Fibroblast of mammary gland (primary cell): ENCODE data around the gene AK9.

Experiments
- DNase-seq: peaks from one replicate; pipeline ENCODE4 v3.0.0-alpha.2; 2010; ENCODE audit warnings: low read depth
- H3K4me3 ChIP-seq: 2 replicates; pipeline ENCODE4 v1.5.1; 2011; ENCODE audit warnings: low read depth, mild to moderate bottlenecking, low read length, moderate library complexity; ENCODE audit not compliant: control insufficient read depth
- TF ChIP-seq, protein P1 (sequence below): conservative IDR thresholded peaks from 2 replicates; pipeline ENCODE4 v1.5.1; 2011; ENCODE audit warnings: low read depth, low read length, inconsistent platforms; ENCODE audit not compliant: control insufficient read depth, insufficient read depth

AK9 gene

DNA sequence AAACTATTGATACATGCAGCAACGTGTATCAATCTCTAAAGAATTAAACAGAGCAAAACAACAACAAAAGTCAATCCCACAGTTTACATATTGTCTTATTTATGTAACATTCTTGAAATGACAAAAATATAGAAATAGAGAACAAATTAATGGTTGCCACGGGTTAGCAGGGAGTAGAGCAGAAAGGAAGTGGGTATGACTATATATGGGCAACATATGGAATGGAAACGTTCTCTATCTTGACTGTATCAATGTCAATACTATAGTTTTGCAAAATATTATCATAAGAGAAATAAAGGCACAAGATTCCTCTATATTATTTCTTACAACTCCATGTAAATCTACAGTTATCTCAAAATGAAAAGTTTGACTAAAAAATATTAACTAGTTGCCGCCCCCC, 12.8 kb downstream of the AK9 start:
- TF ChIP-seq, protein P1, sequence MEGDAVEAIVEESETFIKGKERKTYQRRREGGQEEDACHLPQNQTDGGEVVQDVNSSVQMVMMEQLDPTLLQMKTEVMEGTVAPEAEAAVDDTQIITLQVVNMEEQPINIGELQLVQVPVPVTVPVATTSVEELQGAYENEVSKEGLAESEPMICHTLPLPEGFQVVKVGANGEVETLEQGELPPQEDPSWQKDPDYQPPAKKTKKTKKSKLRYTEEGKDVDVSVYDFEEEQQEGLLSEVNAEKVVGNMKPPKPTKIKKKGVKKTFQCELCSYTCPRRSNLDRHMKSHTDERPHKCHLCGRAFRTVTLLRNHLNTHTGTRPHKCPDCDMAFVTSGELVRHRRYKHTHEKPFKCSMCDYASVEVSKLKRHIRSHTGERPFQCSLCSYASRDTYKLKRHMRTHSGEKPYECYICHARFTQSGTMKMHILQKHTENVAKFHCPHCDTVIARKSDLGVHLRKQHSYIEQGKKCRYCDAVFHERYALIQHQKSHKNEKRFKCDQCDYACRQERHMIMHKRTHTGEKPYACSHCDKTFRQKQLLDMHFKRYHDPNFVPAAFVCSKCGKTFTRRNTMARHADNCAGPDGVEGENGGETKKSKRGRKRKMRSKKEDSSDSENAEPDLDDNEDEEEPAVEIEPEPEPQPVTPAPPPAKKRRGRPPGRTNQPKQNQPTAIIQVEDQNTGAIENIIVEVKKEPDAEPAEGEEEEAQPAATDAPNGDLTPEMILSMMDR = no peak
- DNase-seq = no peak

DNA sequence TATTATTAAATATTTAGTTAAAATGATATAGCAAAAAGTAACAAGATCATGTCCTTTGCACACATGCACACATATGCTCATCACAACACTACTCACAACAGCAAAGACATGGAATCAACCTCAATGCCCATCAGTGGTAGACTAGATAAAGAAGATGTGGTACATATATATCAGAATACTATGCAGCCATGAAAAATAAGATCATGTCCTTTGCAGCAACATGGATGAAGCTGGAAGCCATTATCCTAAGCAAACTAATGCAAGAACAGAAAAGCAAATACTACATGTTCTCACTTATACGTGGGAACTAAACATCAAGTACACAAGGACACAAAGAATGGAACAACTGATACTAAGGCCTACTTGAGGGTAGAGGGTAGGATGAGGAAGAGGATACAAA, 14.3 kb downstream of the AK9 start:
- no peak for DNase-seq
- TF ChIP-seq, protein P1 = no peak
- no peak overlapping the region for H3K4me3 ChIP-seq

More for the DNA sequence above, 12.8 kb downstream of the AK9 start:
- no peak overlapping the region for H3K4me3 ChIP-seq

DNA sequence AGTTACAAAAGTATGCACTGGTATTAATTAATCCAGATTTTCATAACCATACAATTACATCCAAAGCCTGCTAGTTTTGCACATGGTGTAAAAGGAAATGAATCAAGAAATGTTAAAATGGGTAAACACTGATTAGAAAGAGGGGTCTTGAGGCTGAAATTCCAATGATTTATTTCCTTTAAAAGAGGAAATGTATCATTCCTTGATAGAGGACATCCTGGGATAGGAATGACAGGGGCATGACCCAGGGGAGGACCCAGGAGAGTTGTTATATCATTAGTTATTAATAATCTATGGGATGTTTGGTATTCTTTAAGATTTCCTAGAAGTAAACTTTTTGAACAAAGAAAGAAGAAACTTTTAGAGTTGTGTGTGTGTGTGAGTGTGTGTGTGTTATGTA, 18.2 kb downstream of the AK9 start:
- DNase-seq = no peak
- no peak overlapping the region for H3K4me3 ChIP-seq
- TF ChIP-seq, protein P1 = no peak

DNA sequence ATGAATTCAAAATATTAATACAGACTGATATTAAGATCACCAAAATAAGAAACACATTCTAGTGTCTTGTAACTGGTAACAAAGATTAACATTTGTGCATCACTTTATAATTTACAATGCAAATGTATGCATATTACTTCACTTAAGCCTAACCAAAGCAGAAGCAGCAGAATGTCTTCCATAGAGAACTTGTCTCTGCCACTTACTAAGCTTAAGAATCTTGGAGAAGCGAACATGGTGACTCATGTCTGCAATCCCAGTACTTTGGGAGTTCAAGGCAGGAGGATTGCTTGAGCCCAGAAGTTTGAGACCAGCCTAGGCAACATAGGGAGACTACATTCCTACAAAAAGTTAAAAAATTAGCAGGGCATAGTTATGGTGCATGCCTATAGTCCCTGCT, 18.8 kb downstream of the AK9 start:
- H3K4me3 ChIP-seq = no peak overlapping the region
- peak; percentile 40 for DNase-seq
- TF ChIP-seq, protein P1 = no peak

DNA sequence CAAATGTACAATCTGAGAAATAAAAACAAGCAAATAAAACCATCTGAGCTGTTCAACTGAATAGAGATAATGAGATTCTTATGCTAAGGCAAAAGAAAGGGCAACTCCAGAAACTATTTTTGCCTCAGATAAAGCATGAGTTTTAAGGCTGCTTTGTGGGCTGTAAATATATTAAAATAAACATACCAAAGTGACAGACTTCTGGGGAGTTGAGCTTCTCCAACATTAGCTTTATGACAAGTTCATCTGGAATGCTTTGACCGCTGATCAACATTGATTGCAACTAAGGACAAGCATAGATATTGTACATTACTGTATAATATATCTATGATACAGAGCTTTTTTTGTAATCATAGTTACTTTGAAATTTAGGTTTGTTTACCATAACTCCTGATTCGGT, 19.3 kb downstream of the AK9 start:
- no peak overlapping the region for H3K4me3 ChIP-seq
- DNase-seq = peak; percentile 45

DNA sequence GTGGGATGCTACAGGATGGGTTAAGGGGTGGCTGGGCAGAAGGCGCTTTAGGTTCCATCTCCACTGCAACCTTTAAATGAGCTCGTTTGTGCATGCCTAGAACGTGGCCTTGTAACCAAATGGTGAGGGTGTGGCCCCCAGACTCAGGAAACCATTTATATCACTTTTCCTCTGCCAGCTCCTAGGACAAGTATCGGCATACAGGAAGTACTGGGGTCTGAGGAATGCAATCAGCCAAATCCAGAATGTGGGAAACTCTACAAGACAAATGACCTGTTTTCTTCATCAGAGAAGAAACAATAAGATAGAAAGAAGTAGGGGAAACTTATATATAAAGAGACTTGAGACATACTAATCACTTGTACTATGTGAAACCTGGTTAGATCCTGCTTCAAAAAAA, 21.2 kb downstream of the AK9 start:
- no peak for DNase-seq
- TF ChIP-seq, protein P1 = no peak
- H3K4me3 ChIP-seq = no peak overlapping the region

More for the DNA sequence above, 19.3 kb downstream of the AK9 start:
- TF ChIP-seq, protein P1 = no peak

DNA sequence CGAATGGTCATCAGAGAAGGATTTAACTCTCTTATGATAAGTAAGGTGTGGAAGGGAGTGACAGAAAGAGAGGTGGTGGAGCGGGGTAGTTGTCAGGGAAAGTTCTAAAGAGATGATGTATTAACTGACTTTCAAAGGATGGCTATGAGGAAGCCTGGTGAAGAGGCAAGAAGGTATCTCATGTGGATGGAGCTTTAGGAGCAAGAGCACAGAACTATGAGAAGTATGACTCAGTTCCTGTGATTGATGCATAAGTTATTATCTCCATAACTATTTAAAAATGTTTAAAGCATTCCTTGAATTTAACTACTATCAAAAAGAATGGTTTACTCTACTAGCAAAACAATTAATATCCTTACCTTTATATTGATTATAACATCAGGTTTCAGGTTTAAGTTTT, 28.8 kb downstream of the AK9 start:
- no peak overlapping the region for H3K4me3 ChIP-seq

More for the DNA sequence above, 28.8 kb downstream of the AK9 start:
- TF ChIP-seq, protein P1 = no peak
- DNase-seq = no peak
